PC-3 (cell line): ENCODE measurements around the gene SKA1.

Source experiments
- CTCF ChIP-seq: fragments of 300-600 bp; sonication (generic); conservative IDR thresholded peaks from 2 replicates; pipeline ENCODE4 v1.5.1; 2017; ENCODE audit warnings: antibody characterized with exemption, low read depth, mild to moderate bottlenecking, low read length
- EZH2 ChIP-seq: fragments of 300-600 bp; sonication (generic); IDR thresholded peaks from one replicate; pipeline ENCODE4 v1.6.1; 2017; ENCODE audit warnings: antibody characterized with exemption, mild to moderate bottlenecking, low read length; ENCODE audit not compliant: unreplicated experiment
- EZH2phosphoT487 ChIP-seq: fragments of 300-600 bp; sonication (generic); IDR thresholded peaks from 2 replicates; pipeline ENCODE4 v1.6.1; 2018; ENCODE audit warnings: mild to moderate bottlenecking, antibody characterized with exemption, low read length, borderline replicate concordance

DNA sequence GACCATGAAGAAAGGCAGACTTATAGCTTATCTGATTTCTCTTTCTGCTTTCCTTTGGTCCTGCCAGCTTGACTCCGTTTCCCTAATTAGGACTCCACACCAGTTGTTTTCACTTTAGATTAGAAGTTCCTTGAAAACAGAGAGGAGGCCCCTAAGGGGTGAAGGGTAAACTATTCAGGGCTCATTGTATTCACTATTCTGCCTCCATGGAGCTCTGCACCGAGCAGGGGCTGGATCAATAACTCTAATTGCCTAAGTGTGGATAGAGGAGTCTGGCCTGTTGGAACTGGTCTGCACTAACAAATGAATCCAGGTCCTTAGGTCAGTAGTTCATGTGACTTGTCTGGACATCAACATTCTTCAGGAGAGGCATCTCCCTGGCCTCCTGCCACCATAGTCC lies 36.1 kb upstream of the SKA1 start:
- no peak for TF ChIP-seq CTCF
- TF ChIP-seq EZH2 = no peak
- TF ChIP-seq EZH2phosphoT487 = no peak
